Brain microvascular endothelial cell (primary cell): ENCODE measurements around the gene ZDHHC21.
A peak's percentile ranks its signal among the peaks of the same experiment; 100 is the strongest.
"Not testable (repeated sequence)": the region's sequence is repeated elsewhere in the genome, so short reads cannot be mapped to it uniquely, and the experiment has no call there.

Experiments
- DNase-seq: peaks from one replicate; pipeline ENCODE4 v3.0.0-alpha.2; 2020
- H3K27ac ChIP-seq: fragments of 250-450 bp; sonication (Bioruptor Pico); 2 replicates; pipeline ENCODE4 v1.5.1; 2020; ENCODE audit warnings: mild to moderate bottlenecking, moderate library complexity
- H3K27me3 ChIP-seq: fragments of 250-450 bp; sonication (Bioruptor Pico); replicated peaks from 2 replicates; pipeline ENCODE4 v1.5.1; 2020; ENCODE audit warnings: mild to moderate bottlenecking
- H3K36me3 ChIP-seq: fragments of 250-450 bp; sonication (Bioruptor Pico); replicated peaks from 2 replicates; pipeline ENCODE4 v1.5.1; 2020; ENCODE audit warnings: mild to moderate bottlenecking
- H3K4me3 ChIP-seq: 2 replicates; pipeline ENCODE4 v1.5.1; 2011; ENCODE audit warnings: low read depth, mild to moderate bottlenecking, control low read depth, low read length, moderate library complexity
- CTCF ChIP-seq: IDR thresholded peaks from 2 replicates; pipeline ENCODE4 v1.5.1; 2011; ENCODE audit warnings: low read depth, mild to moderate bottlenecking, moderate library complexity, low read length, control low read depth, inconsistent platforms; ENCODE audit errors: missing control alignments
- in situ Hi-C: cut with HindIII; loops from 2 replicates; pipeline ENCODE4 v1.10.0; 2017; ENCODE audit warnings: low sequenced_read_pairs, low pct_ligation_motif_present

The ZDHHC21 gene

GRCh38 chr9:14677396-14677795, 15.8 kb downstream of the ZDHHC21 start:
- no peaks in the 10 kb centered on the region for H3K27me3 ChIP-seq
- no peak overlapping the region for H3K4me3 ChIP-seq
- TF ChIP-seq CTCF = no peak
- in situ Hi-C loops = no loop called here
- DNase-seq = no peak
- H3K36me3 ChIP-seq = no peaks in the 10 kb centered on the region
- no peak overlapping the region for H3K27ac ChIP-seq

- in situ Hi-C loops = no loop called here
- H3K27ac ChIP-seq = no peak overlapping the region
- no peak overlapping the region for H3K4me3 ChIP-seq
- DNase-seq = no peak
- TF ChIP-seq CTCF = no peak
- H3K27me3 ChIP-seq = no peaks in the 10 kb centered on the region
- H3K36me3 ChIP-seq = no peaks in the 10 kb centered on the region
Observed at GRCh38 chr9:14674630-14675029, 18.6 kb downstream of the ZDHHC21 start.

GRCh38 chr9:14671377-14671776, 21.9 kb downstream of the ZDHHC21 start:
- TF ChIP-seq CTCF = no peak
- Histone ChIP-seq H3K27me3 (no peaks in the 10 kb centered on the region), H3K4me3 (no peak overlapping the region), H3K36me3 (no peaks in the 10 kb centered on the region), H3K27ac (peak overlapping the region; percentile 22)
- in situ Hi-C loops = no loop called here
- no peak for DNase-seq

DNA sequence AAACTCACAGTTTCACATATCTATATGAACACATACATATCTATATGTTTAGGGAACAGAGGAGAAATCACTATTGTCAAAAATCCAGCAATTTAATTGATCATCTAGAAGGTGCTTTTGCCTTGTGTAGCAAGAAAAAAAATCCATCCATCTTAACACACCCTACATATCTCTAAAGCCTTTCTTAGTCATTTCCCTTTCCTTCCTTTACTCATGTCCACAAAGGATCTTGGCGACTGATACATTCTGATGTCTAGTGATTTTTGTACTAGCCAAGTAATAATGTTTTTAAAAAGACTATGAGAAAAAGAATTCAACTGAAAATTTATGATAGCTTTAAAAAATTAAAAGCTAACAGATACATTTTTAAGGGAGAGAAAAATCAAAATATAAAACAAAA, 22.5 kb downstream of the ZDHHC21 start:
- H3K27ac ChIP-seq = peak overlapping the region; percentile 22
- TF ChIP-seq CTCF = no peak
- no peaks in the 10 kb centered on the region for H3K27me3 ChIP-seq
- in situ Hi-C loops = no loop called here
- DNase-seq = no peak
- H3K4me3 ChIP-seq = no peak overlapping the region
- H3K36me3 ChIP-seq = no peaks in the 10 kb centered on the region

GRCh38 chr9:14664022-14664421, 29.2 kb downstream of the ZDHHC21 start:
- H3K4me3 ChIP-seq, in situ Hi-C loops, H3K27ac ChIP-seq, H3K36me3 ChIP-seq, DNase-seq, H3K27me3 ChIP-seq: not testable (repeated sequence)

GRCh38 chr9:14662060-14662453, 31.2 kb downstream of the ZDHHC21 start:
- no peak for DNase-seq
- in situ Hi-C loops = no loop called here
- Histone ChIP-seq H3K27ac (no peak overlapping the region), H3K36me3 (no peaks in the 10 kb centered on the region), H3K27me3 (no peaks in the 10 kb centered on the region), H3K4me3 (no peak overlapping the region)
- no peak for TF ChIP-seq CTCF
